Adipocyte (in vitro differentiated cells): ENCODE results near the gene TWSG1.
"Not testable (repeated sequence)": the region's sequence is repeated elsewhere in the genome, so short reads cannot be mapped to it uniquely, and the experiment has no call there.

Source experiments
- DNase-seq: peaks from one replicate; pipeline ENCODE4 v3.0.0-alpha.2; 2015; ENCODE audit warnings: low read depth
- H3K27me3 ChIP-seq: replicated peaks from 2 replicates; pipeline ENCODE4 v1.7.0; 2013; ENCODE audit warnings: mild to moderate bottlenecking, low read length, moderate library complexity; ENCODE audit not compliant: control insufficient read depth, insufficient read depth
- H3K36me3 ChIP-seq: 2 replicates; pipeline ENCODE4 v1.7.0; 2013; ENCODE audit warnings: low read length, mild to moderate bottlenecking, moderate library complexity; ENCODE audit not compliant: control insufficient read depth, insufficient read depth, severe bottlenecking
- H3K4me1 ChIP-seq: 2 replicates; pipeline ENCODE4 v1.7.0; 2013; ENCODE audit warnings: mild to moderate bottlenecking, low read length, moderate library complexity; ENCODE audit not compliant: control insufficient read depth, insufficient read depth
- H3K4me3 ChIP-seq: 2 replicates; pipeline ENCODE4 v1.7.0; 2013; ENCODE audit warnings: mild to moderate bottlenecking, low read length, moderate library complexity
- H3K9ac ChIP-seq: 2 replicates; pipeline ENCODE4 v1.7.0; 2013; ENCODE audit warnings: mild to moderate bottlenecking, low read length, moderate library complexity
- H3K9me3 ChIP-seq: 2 replicates; pipeline ENCODE4 v1.7.0; 2013; ENCODE audit warnings: mild to moderate bottlenecking, low read length, moderate library complexity; ENCODE audit not compliant: control insufficient read depth

TWSG1 gene

GRCh38 chr18:9362869-9363268 lies 28.3 kb downstream of the TWSG1 start:
- peak; percentile 46 for DNase-seq
- Histone ChIP-seq H3K36me3 (peaks cover 23% of the 10 kb centered on the region), H3K4me1 (peaks cover 13% of the 10 kb centered on the region), H3K9me3 (no peaks in the 10 kb centered on the region), H3K27me3 (no peaks in the 10 kb centered on the region), H3K4me3 (no peak overlapping the region), H3K9ac (no peak overlapping the region)

GRCh38 chr18:9364242-9364641 lies 29.7 kb downstream of the TWSG1 start:
- H3K27me3 ChIP-seq, result no peaks in the 10 kb centered on the region
- peaks cover 9% of the 10 kb centered on the region for H3K4me1 ChIP-seq
- no peak overlapping the region for H3K9ac ChIP-seq
- no peak overlapping the region for H3K4me3 ChIP-seq
- no peak for DNase-seq
- peaks cover 23% of the 10 kb centered on the region for H3K36me3 ChIP-seq
- H3K9me3 ChIP-seq, result no peaks in the 10 kb centered on the region

GRCh38 chr18:9365406-9365805 lies 30.8 kb downstream of the TWSG1 start:
- H3K4me1 ChIP-seq, result peaks cover 9% of the 10 kb centered on the region
- DNase-seq, result peak; percentile 13
- no peak overlapping the region for H3K4me3 ChIP-seq
- H3K36me3 ChIP-seq, result peaks cover 23% of the 10 kb centered on the region
- no peaks in the 10 kb centered on the region for H3K9me3 ChIP-seq
- no peaks in the 10 kb centered on the region for H3K27me3 ChIP-seq
- H3K9ac ChIP-seq, result no peak overlapping the region

GRCh38 chr18:9366126-9366714 lies 31.6 kb downstream of the TWSG1 start:
- no peaks in the 10 kb centered on the region for H3K9me3 ChIP-seq
- peaks cover 9% of the 10 kb centered on the region for H3K4me1 ChIP-seq
- H3K36me3 ChIP-seq, result peaks cover 23% of the 10 kb centered on the region
- no peak overlapping the region for H3K4me3 ChIP-seq
- DNase-seq, result peak; percentile 31
- no peaks in the 10 kb centered on the region for H3K27me3 ChIP-seq
- no peak overlapping the region for H3K9ac ChIP-seq

- not testable (repeated sequence) for H3K4me1 ChIP-seq, H3K27me3 ChIP-seq, H3K36me3 ChIP-seq, H3K9ac ChIP-seq, H3K9me3 ChIP-seq, H3K4me3 ChIP-seq
- DNase-seq, result peak; percentile 17
These were observed 38.7 kb downstream of the TWSG1 start for GRCh38 chr18:9373254-9373653.

GRCh38 chr18:9379118-9379517 lies 44.5 kb downstream of the TWSG1 start:
- no peaks in the 10 kb centered on the region for H3K27me3 ChIP-seq
- peaks cover 19% of the 10 kb centered on the region for H3K4me1 ChIP-seq
- H3K9ac ChIP-seq, result no peak overlapping the region
- no peak for DNase-seq
- H3K9me3 ChIP-seq, result no peaks in the 10 kb centered on the region
- no peak overlapping the region for H3K4me3 ChIP-seq
- H3K36me3 ChIP-seq, result peaks cover 2% of the 10 kb centered on the region

GRCh38 chr18:9380101-9380500 lies 45.5 kb downstream of the TWSG1 start:
- no peaks in the 10 kb centered on the region for H3K27me3 ChIP-seq
- H3K4me3 ChIP-seq, result peak overlapping the region; percentile 73
- H3K4me1 ChIP-seq, result peaks cover 19% of the 10 kb centered on the region
- no peaks in the 10 kb centered on the region for H3K9me3 ChIP-seq
- no peaks in the 10 kb centered on the region for H3K36me3 ChIP-seq
- peak overlapping the region; percentile 57 for H3K9ac ChIP-seq
- DNase-seq, result peak; percentile 63

GRCh38 chr18:9380621-9381395 lies 46.2 kb downstream of the TWSG1 start:
- H3K4me1 ChIP-seq, result peaks cover 19% of the 10 kb centered on the region
- H3K36me3 ChIP-seq, result no peaks in the 10 kb centered on the region
- no peaks in the 10 kb centered on the region for H3K9me3 ChIP-seq
- H3K9ac ChIP-seq, result peak overlapping the region; percentile 57
- peak overlapping the region; percentile 73 for H3K4me3 ChIP-seq
- DNase-seq, result peak; percentile 83
- no peaks in the 10 kb centered on the region for H3K27me3 ChIP-seq

GRCh38 chr18:9386879-9387278 lies 52.3 kb downstream of the TWSG1 start:
- Histone ChIP-seq H3K9ac (no peak overlapping the region), H3K4me1 (no peaks in the 10 kb centered on the region), H3K27me3 (no peaks in the 10 kb centered on the region), H3K4me3 (no peak overlapping the region), H3K36me3 (peaks cover 11% of the 10 kb centered on the region), H3K9me3 (peaks cover 7% of the 10 kb centered on the region)
- no peak for DNase-seq

- Histone ChIP-seq H3K4me3 (no peak overlapping the region), H3K36me3 (peaks cover 14% of the 10 kb centered on the region), H3K4me1 (no peaks in the 10 kb centered on the region), H3K9ac (no peak overlapping the region), H3K9me3 (peaks cover 12% of the 10 kb centered on the region), H3K27me3 (no peaks in the 10 kb centered on the region)
- no peak for DNase-seq
These were observed 53.3 kb downstream of the TWSG1 start for GRCh38 chr18:9387891-9388290.

GRCh38 chr18:9389706-9390105 lies 55.1 kb downstream of the TWSG1 start:
- Histone ChIP-seq H3K36me3 (peaks cover 14% of the 10 kb centered on the region), H3K4me3 (no peak overlapping the region)

More at GRCh38 chr18:9389706-9390105, 55.1 kb downstream of the TWSG1 start:
- DNase-seq, result no peak
- Histone ChIP-seq H3K9ac (no peak overlapping the region), H3K27me3 (no peaks in the 10 kb centered on the region), H3K4me1 (no peaks in the 10 kb centered on the region), H3K9me3 (peaks cover 12% of the 10 kb centered on the region)
